Ectodermal cell (in vitro differentiated cells): ENCODE measurements around the gene NPR3.

Experiments
- H3K27ac ChIP-seq: 2 replicates; pipeline ENCODE4 v1.7.0; 2013; ENCODE audit warnings: mild to moderate bottlenecking, low read depth, low read length; ENCODE audit not compliant: insufficient read depth, poor library complexity, severe bottlenecking
- H3K27me3 ChIP-seq: 2 replicates; pipeline ENCODE4 v1.7.0; 2013; ENCODE audit warnings: mild to moderate bottlenecking, low read length; ENCODE audit not compliant: insufficient read depth, control insufficient read depth, poor library complexity, severe bottlenecking
- H3K36me3 ChIP-seq: one replicate; pipeline ENCODE4 v1.7.0; 2013; ENCODE audit warnings: low read length; ENCODE audit not compliant: control insufficient read depth, insufficient read depth
- H3K4me1 ChIP-seq: one replicate; pipeline ENCODE4 v1.7.0; 2013; ENCODE audit warnings: low read length; ENCODE audit not compliant: control insufficient read depth, insufficient read depth
- H3K4me3 ChIP-seq: 2 replicates; pipeline ENCODE4 v1.7.0; 2013; ENCODE audit warnings: low read depth, low read length, control low read depth; ENCODE audit not compliant: insufficient read depth
- H3K9me3 ChIP-seq: 2 replicates; pipeline ENCODE4 v1.7.0; 2013; ENCODE audit warnings: mild to moderate bottlenecking, low read length, moderate library complexity; ENCODE audit not compliant: control insufficient read depth
- WGBS, 2 experiments: methylation state at CpG; one replicate each; pipeline ENCODE4 v1.1.7; 2013; ENCODE audit warnings: missing lambda C conversion rate in 2 of 2; 5-methylcytosine and 5-hydroxymethylcytosine counted together

The NPR3 gene

DNA sequence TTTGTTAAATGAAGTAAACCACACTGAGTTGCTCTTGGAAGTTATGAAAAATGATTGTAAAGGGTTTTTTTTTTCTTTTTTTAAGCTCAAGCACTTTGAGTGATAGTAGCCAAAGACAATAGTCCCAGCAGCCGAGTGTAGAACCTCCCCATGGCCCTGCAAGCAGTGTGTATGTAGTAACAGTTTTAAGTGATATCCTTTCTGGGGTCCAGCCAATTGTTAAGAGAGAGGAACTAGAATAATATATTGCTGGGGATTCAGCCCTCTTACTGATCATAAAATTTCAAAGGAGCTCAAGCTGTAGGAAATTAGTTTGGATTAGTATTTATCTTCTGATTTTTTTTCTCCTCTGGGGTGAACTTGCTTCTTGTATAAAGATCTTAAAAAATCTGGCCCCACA is 43.2 kb downstream of the NPR3 start:
- no peak overlapping the region for H3K27ac ChIP-seq
- no peaks in the 10 kb centered on the region for H3K36me3 ChIP-seq
- no peaks in the 10 kb centered on the region for H3K4me1 ChIP-seq
- WGBS, 2 experiments = 93% methylated on average over 1 of the region's 1 CpG
- no peak overlapping the region for H3K4me3 ChIP-seq
- no peaks in the 10 kb centered on the region for H3K9me3 ChIP-seq
- H3K27me3 ChIP-seq = no peaks in the 10 kb centered on the region

DNA sequence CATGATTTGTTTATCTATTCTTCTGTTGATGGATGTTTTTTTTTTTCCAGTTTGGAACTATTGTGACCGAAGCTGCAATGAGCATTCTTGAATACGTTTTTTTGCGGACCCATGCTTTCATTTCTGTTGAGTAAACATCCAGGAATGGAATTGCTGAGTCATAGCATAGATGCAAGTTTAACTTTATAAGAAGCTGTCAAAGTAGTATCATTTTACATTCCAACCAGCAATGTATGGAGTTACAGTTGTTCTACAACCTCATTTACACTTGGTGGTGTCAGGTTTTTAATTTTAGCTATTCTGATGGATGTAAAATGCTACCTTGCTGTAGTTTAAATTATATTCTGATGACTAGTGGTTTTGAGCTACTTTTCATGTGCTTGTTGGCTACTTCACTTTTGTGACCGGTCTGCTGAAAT is 49.0 kb downstream of the NPR3 start:
- Histone ChIP-seq H3K4me3 (no peak overlapping the region), H3K27me3 (no peaks in the 10 kb centered on the region), H3K27ac (no peak overlapping the region), H3K36me3 (no peaks in the 10 kb centered on the region), H3K9me3 (peaks cover 3% of the 10 kb centered on the region), H3K4me1 (no peaks in the 10 kb centered on the region)
- WGBS, 2 experiments = 93 to 94% methylated on average over 4 of the region's 4 CpGs

DNA sequence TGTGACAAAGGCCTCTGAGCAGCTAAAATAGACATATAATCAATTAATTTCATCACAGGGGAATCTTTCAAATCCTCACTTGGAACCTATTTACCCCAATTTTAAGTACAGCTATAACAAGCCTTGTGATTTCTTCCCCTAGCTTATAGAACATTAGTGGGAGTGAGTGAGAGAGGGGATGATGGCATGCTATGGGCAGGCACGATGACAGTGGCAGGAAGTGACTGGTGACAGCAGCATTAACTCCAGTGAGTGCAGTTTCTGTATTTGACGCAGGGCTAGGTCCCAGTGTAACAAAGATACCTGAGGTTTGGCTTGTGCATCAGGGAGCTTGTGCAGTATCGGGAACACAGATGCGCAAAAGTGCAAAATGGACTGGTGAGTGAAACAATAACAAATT is 54.1 kb downstream of the NPR3 start:
- Histone ChIP-seq H3K27me3 (no peaks in the 10 kb centered on the region), H3K4me1 (no peaks in the 10 kb centered on the region), H3K36me3 (no peaks in the 10 kb centered on the region), H3K27ac (no peak overlapping the region), H3K9me3 (peaks cover 3% of the 10 kb centered on the region), H3K4me3 (no peak overlapping the region)
- WGBS, 2 experiments = 93 to 95% methylated on average over 4 of the region's 4 CpGs

DNA sequence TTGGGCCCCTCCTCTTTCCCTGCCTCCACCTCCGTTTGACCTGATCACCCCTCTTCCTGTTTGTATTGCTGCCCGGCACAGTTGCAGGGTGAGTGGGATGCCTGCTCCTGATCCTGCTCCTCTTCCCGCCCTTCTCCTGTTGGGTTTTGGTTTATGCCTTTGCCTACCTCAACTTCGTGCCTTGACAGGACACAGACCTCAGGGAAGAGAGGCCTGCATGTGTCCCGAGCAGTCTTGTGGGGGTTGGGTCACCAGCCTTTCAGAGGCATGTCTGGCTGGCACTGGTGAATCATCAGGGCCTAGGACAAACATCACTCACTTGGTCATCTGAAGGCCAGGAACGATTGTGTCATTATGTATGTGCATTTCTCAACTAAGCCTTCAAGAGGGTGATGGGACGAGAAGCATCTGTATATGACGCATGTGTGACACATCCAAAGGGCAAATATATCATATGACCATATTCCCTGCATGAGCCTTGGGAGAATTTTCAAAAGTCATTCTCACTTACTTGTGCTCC is 56.9 kb downstream of the NPR3 start:
- no peaks in the 10 kb centered on the region for H3K27me3 ChIP-seq
- no peak overlapping the region for H3K4me3 ChIP-seq
- H3K27ac ChIP-seq = no peak overlapping the region
- WGBS, 2 experiments = 85 to 87% methylated on average over 8 of the region's 8 CpGs
- H3K36me3 ChIP-seq = no peaks in the 10 kb centered on the region
- no peaks in the 10 kb centered on the region for H3K9me3 ChIP-seq
- H3K4me1 ChIP-seq = no peaks in the 10 kb centered on the region

DNA sequence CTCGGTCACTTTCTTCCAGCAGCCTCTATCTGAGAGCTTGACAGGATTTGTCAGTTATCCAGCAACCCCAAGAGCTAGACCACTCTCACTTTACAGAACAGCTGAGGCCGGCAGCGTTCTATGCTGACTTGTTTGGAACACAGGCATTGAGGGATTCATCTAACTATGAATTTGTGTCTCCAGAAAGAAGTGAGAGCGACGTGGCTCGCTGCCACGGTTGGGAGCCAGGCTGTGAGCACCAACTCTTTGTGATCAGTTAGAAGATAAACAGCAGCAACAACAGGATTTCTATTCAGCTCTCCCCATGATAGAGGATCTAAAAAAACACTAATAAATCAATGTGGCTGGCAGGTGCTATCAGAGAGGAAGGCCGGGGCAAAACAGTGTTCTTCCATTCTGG is 58.6 kb downstream of the NPR3 start:
- WGBS, 2 experiments = 90 to 93% methylated on average over 8 of the region's 8 CpGs
- Histone ChIP-seq H3K27ac (no peak overlapping the region), H3K36me3 (no peaks in the 10 kb centered on the region)

DNA sequence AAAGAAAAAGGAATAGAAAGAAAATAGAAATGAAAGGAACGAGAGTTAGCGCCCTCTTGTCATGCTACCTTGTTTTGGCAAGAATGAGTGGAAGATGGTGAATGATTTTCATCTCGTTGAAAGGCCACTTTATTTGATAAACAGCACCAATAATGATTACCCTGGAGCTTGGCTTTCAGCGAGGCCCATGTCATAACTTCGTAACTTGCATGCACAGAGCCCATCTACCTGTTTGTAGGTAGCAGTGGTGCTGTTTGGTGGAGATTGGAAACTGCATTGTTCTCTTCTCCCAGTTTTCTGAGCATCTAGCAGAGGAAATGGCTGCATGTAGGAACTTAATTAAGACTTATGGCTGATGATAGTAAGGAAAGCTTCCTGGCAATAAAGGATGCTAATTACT is 59.3 kb downstream of the NPR3 start:
- 91 to 94% methylated on average over 5 of the region's 5 CpGs for WGBS, 2 experiments
- Histone ChIP-seq H3K27me3 (no peaks in the 10 kb centered on the region), H3K4me3 (no peak overlapping the region), H3K36me3 (no peaks in the 10 kb centered on the region), H3K4me1 (no peaks in the 10 kb centered on the region), H3K9me3 (no peaks in the 10 kb centered on the region), H3K27ac (no peak overlapping the region)

More for the DNA sequence above, 58.6 kb downstream of the NPR3 start:
- no peaks in the 10 kb centered on the region for H3K9me3 ChIP-seq
- H3K27me3 ChIP-seq = no peaks in the 10 kb centered on the region
- no peak overlapping the region for H3K4me3 ChIP-seq
- H3K4me1 ChIP-seq = no peaks in the 10 kb centered on the region

DNA sequence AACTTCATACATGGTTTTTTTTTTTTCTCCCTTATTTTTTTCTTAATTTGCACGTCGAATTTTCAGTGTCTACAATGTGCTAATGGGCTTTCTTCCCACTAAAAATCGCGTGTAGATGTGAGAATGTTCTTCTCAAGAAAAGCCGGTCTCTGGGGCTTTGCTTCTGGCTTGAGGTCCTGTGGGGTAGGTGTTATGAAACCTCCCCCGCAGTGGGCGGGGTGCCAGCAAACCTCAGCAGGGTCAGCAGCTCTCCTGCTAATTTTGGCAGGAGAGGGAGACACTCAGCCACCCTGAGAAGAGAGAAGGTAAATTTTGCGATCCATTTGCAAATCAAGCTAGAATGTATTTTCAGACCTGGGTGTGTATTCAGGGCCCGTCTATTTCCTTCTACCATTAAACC is 59.9 kb downstream of the NPR3 start:
- Histone ChIP-seq H3K27me3 (no peaks in the 10 kb centered on the region), H3K27ac (no peak overlapping the region), H3K9me3 (no peaks in the 10 kb centered on the region), H3K4me1 (no peaks in the 10 kb centered on the region), H3K36me3 (no peaks in the 10 kb centered on the region), H3K4me3 (no peak overlapping the region)
- 93 to 95% methylated on average over 9 of the region's 9 CpGs for WGBS, 2 experiments

DNA sequence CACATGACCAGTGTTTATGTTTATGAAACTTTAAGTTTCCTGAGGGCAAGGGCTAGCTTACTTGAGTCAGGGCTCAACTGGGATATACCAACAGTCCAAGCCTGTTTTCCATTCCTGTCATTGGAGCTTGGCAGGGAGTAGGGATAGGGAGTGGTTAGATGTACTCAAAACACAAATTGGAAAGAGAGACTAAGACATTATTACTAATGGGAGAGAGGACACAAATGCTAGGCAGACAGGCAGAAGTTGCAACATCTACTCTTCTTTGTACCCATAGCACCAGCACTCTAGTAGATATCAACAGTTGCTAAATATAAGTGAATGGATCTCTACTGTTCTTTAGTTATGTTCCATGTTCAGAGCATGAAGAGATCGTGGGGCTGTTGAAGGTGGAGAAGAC is 62.8 kb downstream of the NPR3 start:
- no peaks in the 10 kb centered on the region for H3K4me1 ChIP-seq
- H3K4me3 ChIP-seq = no peak overlapping the region
- no peaks in the 10 kb centered on the region for H3K9me3 ChIP-seq

DNA sequence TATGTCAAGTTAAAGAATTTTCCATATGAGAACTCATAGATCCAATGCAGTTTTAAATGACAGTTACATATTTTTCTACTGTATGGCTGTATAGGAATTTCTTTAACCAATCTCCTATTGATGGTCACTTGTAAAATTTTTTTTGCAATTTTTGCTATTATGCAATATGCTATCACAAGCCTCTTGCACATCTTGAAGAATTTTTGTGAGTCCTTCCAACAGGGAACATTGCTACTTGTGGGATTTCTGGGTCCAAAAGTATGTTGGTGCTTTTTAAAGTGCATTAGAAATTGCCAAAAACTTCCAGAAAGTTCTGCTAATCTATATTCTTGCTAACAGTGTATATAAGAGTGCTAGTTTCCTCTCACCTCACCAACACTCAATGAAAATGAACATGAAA is 65.1 kb downstream of the NPR3 start:
- Histone ChIP-seq H3K4me3 (no peak overlapping the region), H3K4me1 (no peaks in the 10 kb centered on the region), H3K9me3 (no peaks in the 10 kb centered on the region), H3K27ac (no peak overlapping the region), H3K27me3 (no peaks in the 10 kb centered on the region), H3K36me3 (no peaks in the 10 kb centered on the region)

More for the DNA sequence above, 62.8 kb downstream of the NPR3 start:
- no peaks in the 10 kb centered on the region for H3K27me3 ChIP-seq
- H3K27ac ChIP-seq = no peak overlapping the region
- 83 to 90% methylated on average over 1 of the region's 1 CpG for WGBS, 2 experiments
- H3K36me3 ChIP-seq = no peaks in the 10 kb centered on the region

DNA sequence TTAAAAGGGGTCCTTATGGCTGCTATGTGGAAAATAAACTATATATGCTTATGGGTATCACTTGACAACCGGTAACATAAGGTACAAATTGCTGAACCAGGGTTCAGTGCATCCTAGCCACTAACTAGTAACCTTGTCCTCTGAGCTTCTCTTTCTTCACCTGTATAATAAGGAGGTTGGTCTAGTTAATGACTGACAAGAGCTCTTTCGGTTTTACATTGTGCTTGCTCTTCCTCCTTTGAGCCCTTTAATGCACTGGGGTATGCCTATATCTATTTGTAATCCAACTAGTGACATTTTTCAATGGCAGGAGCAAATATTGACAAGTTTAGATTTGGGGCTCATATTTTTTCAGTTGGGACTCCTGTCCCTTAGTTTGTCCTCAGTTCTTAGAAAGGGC is 66.1 kb downstream of the NPR3 start:
- Histone ChIP-seq H3K36me3 (no peaks in the 10 kb centered on the region), H3K27ac (no peak overlapping the region), H3K4me1 (no peaks in the 10 kb centered on the region), H3K9me3 (no peaks in the 10 kb centered on the region), H3K4me3 (no peak overlapping the region), H3K27me3 (no peaks in the 10 kb centered on the region)
- 77 to 100% methylated on average over 2 of the region's 2 CpGs for WGBS, 2 experiments

DNA sequence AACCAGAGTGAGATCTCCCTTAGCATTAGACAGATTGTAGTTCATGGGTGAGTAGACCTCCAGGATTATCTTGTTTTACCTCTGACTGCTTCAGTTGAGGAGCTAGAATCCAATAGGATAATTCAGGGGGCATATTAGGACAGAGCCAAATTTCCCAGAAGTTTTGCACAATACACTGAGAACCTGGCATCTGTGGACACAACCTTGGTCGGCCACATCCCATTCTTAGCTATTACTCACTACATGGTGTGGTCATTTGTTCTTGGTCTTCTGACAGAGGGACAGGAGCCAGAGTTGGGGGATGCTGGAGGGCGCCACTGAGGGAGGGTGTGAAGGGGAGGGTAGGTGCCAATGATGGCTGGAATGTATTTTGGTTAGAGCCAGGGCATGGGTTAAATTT is 66.6 kb downstream of the NPR3 start:
- Histone ChIP-seq H3K27ac (no peak overlapping the region), H3K36me3 (no peaks in the 10 kb centered on the region), H3K9me3 (no peaks in the 10 kb centered on the region), H3K4me1 (no peaks in the 10 kb centered on the region), H3K4me3 (no peak overlapping the region), H3K27me3 (no peaks in the 10 kb centered on the region)
- 90 to 91% methylated on average over 1 to 2 of the region's 2 CpGs for WGBS, 2 experiments
